Suppressor macrophage treated with lipopolysaccharide for 1 hour (primary cell): ENCODE measurements around the gene MAPKAPK3.

Source experiments
- DNase-seq, 3 donors: peaks; one replicate each; pipeline ENCODE4 v3.0.0-alpha.2; 2020 to 2022

The MAPKAPK3 gene

DNA sequence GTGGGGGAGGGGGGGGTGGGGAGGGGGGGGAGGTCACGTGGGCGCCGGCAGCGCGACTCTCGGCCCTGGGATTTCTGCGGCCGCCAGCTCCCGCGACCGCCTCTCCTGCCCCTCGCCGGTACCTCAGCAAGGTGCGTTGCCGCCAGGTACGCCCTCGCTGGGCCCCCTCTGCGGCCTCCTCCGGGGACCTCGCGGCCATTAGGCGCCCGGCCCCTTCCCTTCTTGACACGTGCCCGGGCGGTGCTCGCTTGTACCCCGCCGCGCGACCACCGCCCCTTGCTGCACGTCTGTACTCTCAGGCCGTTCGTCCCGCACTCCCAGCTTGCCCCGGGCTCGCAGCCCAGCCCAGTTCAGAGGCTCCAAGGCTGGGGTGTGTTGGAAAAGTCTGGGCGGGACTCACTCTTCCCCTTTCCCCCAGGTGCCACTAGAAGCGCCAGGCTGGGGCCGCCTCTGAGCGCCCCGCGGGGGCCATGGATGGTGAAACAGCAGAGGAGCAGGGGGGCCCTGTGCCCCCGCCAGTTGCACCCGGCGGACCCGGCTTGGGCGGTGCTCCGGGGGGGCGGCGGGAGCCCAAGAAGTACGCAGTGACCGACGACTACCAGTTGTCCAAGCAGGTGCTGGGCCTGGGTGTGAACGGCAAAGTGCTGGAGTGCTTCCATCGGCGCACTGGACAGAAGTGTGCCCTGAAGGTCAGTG, at the start of gene MAPKAPK3:
Gene MAPKAPK3, plus strand, starts transcription at position 56 of the 696 bp plus-strand sequence. Its CDS starts 415 bp downstream, at position 471.
- peak in 1 of 3 donors; percentile 59 for DNase-seq

DNA sequence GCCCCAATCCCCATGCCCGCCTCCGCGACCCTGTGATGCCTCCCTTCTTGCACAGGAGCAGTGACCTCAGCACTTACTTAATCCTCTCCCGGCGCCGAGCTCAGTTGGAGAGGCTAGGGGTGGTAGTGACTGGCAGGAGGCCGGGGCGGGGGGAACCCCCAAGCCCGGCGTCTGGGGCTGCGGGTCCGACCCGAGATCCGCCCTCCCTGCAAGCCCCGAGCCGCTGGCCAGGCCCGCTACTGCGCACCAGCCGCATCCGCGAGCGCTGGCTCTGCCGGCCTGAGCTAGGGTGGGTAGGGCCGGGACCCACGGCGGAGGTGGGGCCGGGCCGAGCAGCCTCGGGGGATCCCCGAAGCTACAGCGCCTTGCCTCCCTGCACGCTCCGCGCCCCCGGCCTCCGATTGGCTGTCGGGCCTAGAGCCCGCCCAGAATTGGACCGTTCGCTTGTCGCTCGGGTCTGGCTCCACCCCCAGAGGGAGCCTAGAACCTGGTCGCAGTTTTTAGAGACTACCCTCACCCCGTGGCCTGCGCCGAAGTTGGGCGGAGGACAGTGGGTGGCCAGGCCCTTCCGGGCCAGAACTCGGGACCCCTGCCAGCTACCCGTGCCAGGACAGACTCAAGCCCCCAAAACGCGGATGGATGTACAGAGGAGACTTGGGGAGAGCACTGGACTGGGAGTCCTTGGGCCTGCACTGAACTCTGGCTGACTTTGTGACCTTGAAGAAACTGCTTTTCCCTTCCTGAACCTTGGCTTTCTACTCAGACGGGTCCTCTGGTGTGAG, 49.4 kb upstream of the MAPKAPK3 start, which contains the start of gene C3orf18:
Gene C3orf18, minus strand, starts transcription at position 362 of the 782 bp plus-strand sequence. CDS start 2,048 bp downstream, outside the sequence.
- peak; percentile 95 to 98 (median 96) for DNase-seq

DNA sequence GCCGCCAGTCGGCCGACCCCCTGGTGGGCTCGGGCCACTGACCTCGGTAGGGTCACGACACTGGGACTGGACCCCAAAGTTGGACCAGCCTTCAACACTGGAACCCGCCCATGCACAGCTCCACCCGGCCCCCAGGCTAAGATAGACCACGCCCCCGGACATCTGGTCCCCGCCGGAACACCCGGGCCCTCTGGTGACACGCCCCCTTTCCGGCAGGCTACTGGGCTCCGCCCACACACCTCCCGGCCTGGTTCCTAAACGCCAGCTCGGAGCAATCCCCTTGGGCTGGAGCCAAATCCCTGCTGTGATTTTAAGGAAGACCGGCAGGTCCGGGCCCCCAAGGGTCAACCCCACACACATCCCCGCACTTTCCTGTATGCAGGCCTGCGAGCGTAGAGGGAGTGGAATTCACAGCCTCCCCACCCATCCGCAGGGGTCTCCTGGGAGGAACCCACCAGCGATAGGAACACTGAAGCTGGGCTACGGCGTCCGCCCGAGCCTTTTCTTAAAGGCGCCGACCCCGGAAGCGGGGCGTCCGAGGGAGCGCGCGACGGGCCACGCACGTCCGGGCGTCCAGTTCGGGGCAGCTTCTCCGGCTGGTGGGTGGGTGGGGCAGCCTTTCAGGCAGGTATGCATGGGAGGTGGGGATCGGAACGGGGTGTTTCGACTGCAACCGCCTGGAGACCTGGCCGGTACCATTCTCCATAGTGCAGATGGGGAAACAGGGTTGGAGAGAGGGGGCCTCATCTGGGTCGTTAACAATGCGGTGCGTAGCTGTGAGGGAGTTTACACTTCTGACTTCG, 47.8 kb upstream of the MAPKAPK3 start, which contains the start of gene HEMK1:
Gene HEMK1, plus strand, starts transcription at position 576 of the 803 bp plus-strand sequence. CDS start 1,583 bp downstream, outside the sequence.
- DNase-seq: peak; percentile 98 to 100 (median 99)

GRCh38 chr3:50570508-50571279, 46.3 kb upstream of the MAPKAPK3 start:
- no peak for DNase-seq

GRCh38 chr3:50571486-50571885, 45.5 kb upstream of the MAPKAPK3 start:
- no peak for DNase-seq

- peak; percentile 79 to 89 (median 84) for DNase-seq
Observed at GRCh38 chr3:50572158-50572557, 44.8 kb upstream of the MAPKAPK3 start.

- no peak for DNase-seq
Observed at GRCh38 chr3:50572801-50573371, 44.1 kb upstream of the MAPKAPK3 start.

GRCh38 chr3:50573566-50574443, 43.1 kb upstream of the MAPKAPK3 start:
- DNase-seq: no peak

DNA sequence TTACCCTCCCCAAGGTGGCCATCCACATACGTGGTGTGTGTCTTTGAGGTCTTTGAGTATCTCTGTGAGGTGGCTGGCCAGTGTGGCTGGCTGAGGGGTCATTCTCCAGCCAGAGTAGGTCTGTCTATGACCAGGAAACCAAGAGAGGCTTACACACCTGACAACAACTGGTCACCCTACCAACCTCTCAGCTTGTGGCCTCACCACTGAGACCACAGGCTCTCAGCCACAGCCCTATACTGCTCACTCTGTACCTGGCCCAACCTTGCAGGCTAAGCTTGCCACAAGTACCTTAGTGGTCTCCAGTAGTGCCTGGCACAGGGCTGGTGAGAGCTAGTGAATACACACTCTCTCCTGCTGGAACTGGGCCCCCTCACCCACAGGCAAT, 42.5 kb upstream of the MAPKAPK3 start:
- DNase-seq: no peak

- DNase-seq: no peak
Observed at GRCh38 chr3:50575372-50575771, 41.6 kb upstream of the MAPKAPK3 start.

DNA sequence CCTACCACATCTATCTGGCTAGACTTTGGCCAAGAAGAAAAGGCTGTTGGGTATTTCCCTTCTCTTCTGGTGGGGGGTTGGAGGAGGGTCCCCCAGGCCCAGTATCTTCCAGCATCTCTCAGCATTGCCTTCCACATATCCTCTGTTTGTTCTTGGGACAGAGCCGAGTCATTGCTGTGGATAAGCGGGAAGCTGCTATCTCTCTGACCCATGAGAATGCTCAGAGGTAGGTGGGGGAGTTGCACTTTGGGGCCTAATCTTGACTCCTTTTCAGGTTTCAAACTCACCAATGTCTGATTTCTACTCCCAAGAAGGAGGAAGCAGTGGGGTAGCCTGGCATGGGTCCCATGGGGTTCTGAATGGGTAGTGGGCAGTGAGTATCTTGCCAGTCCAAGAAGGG, 39.6 kb upstream of the MAPKAPK3 start:
- no peak for DNase-seq

DNA sequence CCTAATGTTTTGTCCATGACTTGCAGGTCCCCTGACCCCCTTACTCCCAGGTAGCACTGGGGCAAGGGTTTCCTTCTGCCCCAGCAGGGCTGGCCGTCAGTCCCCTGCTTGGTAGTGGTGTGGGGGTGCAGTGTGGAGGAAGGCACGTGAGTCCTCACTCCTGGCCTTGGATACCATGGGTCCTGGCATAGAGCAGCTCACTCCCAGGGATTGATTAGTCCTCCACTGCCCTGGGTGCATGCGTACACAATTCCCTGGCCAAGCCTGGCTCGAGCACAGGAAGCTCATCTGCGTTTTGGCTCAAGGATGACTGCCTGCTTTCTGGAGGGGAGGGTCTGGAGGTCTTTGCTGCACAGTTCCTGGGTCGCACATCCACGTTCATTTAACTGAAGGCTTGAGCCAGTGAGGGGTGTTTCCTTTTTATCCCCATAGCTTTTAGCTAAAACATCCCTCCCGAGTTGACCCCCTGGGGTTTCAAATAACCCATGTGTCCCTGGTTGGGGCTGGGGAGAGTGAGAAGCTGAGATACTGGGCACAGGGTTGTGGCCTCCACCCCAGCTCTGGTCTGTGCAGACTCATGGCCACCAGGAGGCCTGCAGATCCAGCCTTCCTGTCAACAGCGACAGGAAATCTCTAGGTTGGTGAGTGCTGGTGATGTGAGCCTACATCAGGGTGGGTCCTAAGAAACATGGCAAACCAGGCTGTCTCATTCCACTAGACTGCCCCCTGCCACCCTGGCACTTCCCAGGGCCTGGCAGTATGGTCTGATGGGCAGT, 36.1 kb upstream of the MAPKAPK3 start:
- DNase-seq: no peak

- DNase-seq: no peak
Observed at GRCh38 chr3:50581459-50581842, 35.5 kb upstream of the MAPKAPK3 start.

GRCh38 chr3:50582083-50582482, 34.9 kb upstream of the MAPKAPK3 start:
- DNase-seq: no peak

DNA sequence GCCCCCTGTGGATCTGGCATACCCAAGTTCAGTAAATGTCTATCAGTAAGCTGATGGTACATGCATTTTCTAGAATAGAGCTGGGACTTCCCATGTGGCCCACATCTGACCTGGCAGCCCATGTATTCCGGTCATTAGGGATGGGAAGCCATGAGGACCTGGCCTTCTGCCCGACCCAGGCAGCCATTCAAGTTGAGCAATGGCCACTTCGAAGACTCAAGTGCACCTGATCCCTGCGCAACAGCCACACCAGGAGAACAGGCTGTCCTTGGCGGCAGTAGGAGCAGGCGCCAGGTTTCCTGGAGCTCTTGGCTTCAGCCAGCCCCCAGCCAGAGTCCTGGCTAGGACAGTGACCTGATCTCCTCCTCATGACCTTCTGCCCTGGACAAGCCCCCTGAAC, 33.1 kb upstream of the MAPKAPK3 start:
- no peak for DNase-seq

GRCh38 chr3:50584391-50584790, 32.6 kb upstream of the MAPKAPK3 start:
- no peak for DNase-seq

DNA sequence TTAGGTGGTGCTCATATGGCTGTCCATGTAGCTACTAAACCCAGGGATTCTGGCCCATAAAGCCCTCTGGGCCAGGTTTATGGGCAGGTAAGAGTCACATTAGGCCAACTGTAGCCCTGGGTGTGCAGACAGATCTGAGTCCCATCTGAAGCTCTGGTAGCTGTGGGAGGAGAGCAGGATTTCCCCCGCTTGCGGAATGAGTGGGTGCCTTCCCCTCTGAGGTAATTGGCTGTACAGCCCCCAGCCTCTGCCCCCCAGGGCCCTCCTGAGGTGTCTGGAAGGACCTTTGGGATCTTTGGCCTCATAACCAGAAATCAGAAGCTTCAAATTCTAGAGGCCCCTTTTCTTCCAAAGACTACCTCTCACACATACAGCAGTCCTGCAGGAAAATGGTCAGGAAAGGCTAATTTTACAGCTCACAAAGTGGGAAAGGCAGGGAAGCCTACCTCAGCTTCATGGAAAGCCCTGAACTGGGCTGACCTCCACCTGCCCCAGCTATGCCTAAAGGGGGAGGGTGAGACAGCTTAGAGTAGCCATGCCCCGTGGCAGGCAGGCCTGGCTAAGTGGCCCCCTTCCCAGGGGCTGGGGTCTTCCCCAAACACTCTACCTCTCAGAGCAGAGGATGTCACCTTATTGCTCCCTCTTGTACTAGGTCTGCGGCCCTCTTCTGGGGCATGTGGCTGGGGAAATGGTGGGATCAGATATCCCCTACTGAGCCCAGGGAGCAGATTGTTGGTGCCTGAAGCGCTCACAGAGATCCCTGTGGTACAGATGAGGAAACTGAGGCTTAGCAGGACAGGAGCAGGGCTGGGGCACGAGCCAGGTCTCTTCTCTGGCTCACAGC, 30.8 kb upstream of the MAPKAPK3 start:
- DNase-seq: peak; percentile 35 to 57 (median 35)

DNA sequence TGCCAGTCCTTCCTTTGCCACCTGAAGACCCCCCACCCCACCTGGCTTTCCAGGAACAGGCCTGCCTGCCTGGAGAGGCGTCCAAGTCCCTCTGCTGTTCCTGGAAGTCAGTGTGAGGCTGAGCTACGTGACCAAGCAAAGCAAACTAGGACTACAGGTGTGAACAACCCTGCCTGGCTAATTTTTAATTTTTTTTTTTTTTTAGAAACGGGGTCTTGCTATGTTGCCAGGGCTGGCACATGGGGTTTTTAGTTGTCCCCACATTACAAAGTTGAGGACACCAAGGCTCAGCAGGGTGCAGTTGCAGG, 30.2 kb upstream of the MAPKAPK3 start:
- no peak for DNase-seq

- DNase-seq: no peak
Observed at GRCh38 chr3:50587373-50587772, 29.6 kb upstream of the MAPKAPK3 start.
